Left lung (tissue), 10 donors: ENCODE results near the gene TRPM1. TPM values are rescaled to one million over a fixed set of nuclear protein-coding genes. Genes with fewer than 3 reads are reported as not detected.

Experiments used
- ATAC-seq: fragments of 200-7000 bp; cut with Tn5 transposase; one replicate; pipeline ENCODE4 v1.9.1; 2020; ENCODE audit warnings: moderate library complexity
- DNase-seq, 4 donors: peaks; one replicate each; pipeline ENCODE4 v3.0.0-alpha.2; 2013 to 2020
- H3K27ac ChIP-seq, 2 donors: fragments of 200-600 bp; sonication (generic) in 1 of 2; one replicate each; pipeline versions ENCODE4 v1.5.0 to v1.8.0; 2020 to 2021
- H3K27me3 ChIP-seq, 2 donors: fragments of 200-600 bp; sonication (generic) in 1 of 2; one replicate each; pipeline versions ENCODE4 v1.5.0 to v1.8.0; 2020 to 2021
- H3K36me3 ChIP-seq, 2 donors: fragments of 200-600 bp; sonication (generic) in 1 of 2; one replicate each; pipeline versions ENCODE4 v1.5.0 to v1.8.0; 2020 to 2021
- H3K4me1 ChIP-seq, 2 donors: fragments of 200-600 bp; one replicate each; pipeline ENCODE4 v1.8.0; 2021
- H3K4me3 ChIP-seq, 2 donors: fragments of 200-600 bp; sonication (generic) in 1 of 2; one replicate each; pipeline versions ENCODE4 v1.5.0 to v1.8.0; 2020 to 2021; ENCODE audit warnings: mild to moderate bottlenecking in 1 of 2
- H3K9me3 ChIP-seq, 2 donors: fragments of 200-600 bp; sonication (generic) in 1 of 2; one replicate each; pipeline versions ENCODE4 v1.5.0 to v1.8.0; 2020 to 2021
- intact Hi-C, 2 donors: fragments of 100-400 bp; cut with DNase I; formaldehyde crosslinking; loops; one replicate each; pipeline versions ENCODE4 v1.11.2 to v1.14.2; 2022
- polyA plus RNA-seq, 6 donors: library from polyadenylated mRNA; unstranded; fragments of 120-200 nt; gene quantifications; one replicate each; pipeline ENCODE4 v1.2.1, GENCODE V29; 2013; ENCODE audit not compliant: insufficient read length in 6 of 6
- total RNA-seq, 2 donors: library from RNA; stranded (reverse); fragmentation: NEBNext Ultra II Directional; extraction: Animal tissue kit (Norgen Biotek cat#: 25700); gene quantifications; one replicate each; pipeline ENCODE4 v1.2.1, GENCODE V29; 2021
- TF ChIP-seq, protein P1 (sequence below), 2 donors: fragments of 200-600 bp; sonication (generic) in 1 of 2; IDR thresholded peaks; one replicate each; pipeline versions ENCODE4 v1.5.0 to v1.8.0; 2021; ENCODE audit warnings: antibody characterized with exemption in 2 of 2
- donor health status: DM: no; HTN: yes; CAD: no.
- donor health status: DM: no; HTN: no; CAD: no.

TRPM1 gene
- total and polyA plus RNA-seq, 8 donors, result 0.03 to 0.04 TPM; not detected in 6

DNA sequence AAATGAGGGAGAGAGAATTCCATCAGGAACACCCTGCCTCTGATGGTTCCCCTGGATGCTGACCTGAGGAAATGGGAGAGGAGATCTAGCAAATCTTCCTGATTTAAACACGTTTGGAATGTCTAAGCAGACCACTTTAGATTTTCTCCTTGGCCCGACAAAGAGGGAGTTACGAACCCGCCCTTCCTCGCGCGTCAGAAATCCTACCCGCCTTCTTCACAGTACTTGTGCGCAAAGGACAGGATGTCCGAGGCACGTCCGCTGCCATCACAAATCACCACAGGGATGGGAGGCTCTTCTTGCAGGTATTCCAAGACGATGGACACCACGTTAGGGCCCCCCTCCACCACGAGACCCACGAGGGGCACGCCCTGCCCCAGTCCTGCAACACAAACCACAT is 38.6 kb downstream of the TRPM1 start:
- no peak overlapping the region for H3K4me3 ChIP-seq
- no peak overlapping the region for H3K27ac ChIP-seq
- intact Hi-C loops, result no loop called here
- TF ChIP-seq, protein P1, sequence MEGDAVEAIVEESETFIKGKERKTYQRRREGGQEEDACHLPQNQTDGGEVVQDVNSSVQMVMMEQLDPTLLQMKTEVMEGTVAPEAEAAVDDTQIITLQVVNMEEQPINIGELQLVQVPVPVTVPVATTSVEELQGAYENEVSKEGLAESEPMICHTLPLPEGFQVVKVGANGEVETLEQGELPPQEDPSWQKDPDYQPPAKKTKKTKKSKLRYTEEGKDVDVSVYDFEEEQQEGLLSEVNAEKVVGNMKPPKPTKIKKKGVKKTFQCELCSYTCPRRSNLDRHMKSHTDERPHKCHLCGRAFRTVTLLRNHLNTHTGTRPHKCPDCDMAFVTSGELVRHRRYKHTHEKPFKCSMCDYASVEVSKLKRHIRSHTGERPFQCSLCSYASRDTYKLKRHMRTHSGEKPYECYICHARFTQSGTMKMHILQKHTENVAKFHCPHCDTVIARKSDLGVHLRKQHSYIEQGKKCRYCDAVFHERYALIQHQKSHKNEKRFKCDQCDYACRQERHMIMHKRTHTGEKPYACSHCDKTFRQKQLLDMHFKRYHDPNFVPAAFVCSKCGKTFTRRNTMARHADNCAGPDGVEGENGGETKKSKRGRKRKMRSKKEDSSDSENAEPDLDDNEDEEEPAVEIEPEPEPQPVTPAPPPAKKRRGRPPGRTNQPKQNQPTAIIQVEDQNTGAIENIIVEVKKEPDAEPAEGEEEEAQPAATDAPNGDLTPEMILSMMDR (IDR thresholded peaks at IDR 0.05), result no peak
- H3K9me3 ChIP-seq, result no peaks in the 10 kb centered on the region
- DNase-seq, result no peak
- H3K4me1 ChIP-seq, result no peaks in the 10 kb centered on the region
- no peak for ATAC-seq
- no peaks in the 10 kb centered on the region for H3K27me3 ChIP-seq
- no peaks in the 10 kb centered on the region for H3K36me3 ChIP-seq

DNA sequence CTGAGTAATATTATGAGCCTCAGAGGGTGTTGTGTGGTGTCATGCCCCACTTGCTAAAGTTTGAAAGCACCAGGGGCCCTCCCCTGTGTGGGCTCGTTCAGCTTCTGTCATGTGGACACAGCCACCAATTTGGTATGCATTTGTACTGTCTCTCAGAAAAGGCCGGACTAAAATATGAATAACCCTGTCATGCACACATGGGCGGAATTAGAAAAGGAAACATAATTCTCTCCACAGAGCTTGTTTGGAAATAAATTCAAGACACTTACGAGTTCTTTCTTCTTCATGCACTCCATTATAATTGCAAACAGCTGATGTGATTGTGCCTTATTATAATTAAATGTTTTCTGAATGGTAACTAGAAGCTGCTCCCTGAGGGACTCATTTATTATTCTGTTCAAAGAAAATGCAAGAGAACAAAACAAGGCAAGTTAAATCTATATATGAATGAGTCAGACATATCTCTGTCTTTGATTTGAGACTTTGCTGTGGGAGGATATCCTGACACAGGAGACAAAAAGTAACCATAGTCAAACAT is 39.1 kb downstream of the TRPM1 start:
- Histone ChIP-seq H3K9me3 (no peaks in the 10 kb centered on the region), H3K4me1 (no peaks in the 10 kb centered on the region), H3K4me3 (no peak overlapping the region), H3K27me3 (no peaks in the 10 kb centered on the region), H3K36me3 (no peaks in the 10 kb centered on the region), H3K27ac (no peak overlapping the region)
- DNase-seq (no peak), ATAC-seq (no peak)
- intact Hi-C loops, result no loop called here
- TF ChIP-seq, protein P1 (IDR thresholded peaks at IDR 0.05), result no peak

DNA sequence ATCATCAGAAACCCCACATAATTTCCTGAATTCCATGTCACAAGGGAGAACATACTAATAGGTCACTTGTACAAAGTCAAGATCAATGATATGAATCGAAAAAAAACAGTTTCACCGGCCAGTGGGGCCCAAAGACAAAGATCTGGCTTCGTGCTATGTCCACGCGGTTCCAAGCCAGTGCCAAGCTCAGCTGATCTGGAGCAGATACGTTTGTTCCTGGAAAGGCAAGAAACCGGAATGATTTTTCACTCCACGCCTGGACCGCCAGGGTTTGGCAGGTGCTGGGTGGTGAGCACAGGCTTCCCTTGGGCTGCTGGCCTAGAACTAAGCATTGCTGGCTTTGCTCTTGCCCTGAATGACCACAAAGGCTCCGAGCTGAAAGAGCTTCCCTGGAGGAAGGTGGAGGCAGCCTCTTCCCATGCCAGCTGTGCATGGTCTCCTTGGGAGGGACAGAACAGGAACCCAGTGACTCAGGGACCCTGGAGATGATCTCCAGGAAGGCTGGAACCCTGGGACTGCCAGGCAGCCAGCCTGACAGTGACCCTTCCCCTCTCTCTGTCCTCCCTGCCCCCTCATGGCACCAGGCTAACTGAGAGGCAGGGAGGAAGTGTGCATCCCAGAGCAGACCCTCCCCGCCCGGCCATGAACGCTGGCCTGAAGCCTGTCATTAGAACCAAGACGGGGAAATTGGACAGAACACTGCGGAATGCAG is 40.9 kb downstream of the TRPM1 start:
- TF ChIP-seq, protein P1 (IDR thresholded peaks at IDR 0.05), result no peak
- no peak for ATAC-seq
- intact Hi-C loops, result no loop called here

DNA sequence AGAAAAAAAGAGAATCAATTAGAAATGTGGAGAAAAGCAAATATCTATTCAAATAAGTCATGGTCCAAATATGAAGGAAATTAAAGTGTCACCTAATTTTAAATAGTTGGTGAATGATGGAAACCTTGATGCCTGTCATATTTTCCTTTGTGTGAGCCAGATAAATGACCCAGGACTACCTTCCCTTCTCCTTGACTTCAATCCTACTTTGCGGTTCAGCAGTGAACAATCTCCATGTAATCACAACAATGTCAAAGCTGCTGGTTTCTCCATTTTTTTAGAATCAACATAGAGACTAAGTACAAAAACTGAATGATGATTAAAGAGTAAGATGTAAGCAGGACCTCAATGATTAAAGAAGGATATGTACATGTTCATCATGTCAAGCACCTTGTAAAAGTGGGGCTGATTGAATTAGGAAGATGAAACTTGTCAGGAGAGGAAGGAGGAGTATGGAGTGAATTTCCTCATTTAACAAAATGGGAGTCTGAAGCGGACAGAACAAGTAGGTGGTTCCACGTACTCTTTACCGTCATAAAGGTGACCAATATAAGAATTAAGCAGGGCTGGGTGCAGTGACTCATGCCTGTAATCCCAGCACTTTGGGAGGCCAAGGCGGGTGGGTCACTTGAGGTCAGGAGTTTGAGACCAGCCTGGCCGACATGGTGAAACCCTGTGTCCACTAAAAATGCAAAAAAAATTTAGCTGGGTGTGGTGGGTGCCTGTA is 43.1 kb downstream of the TRPM1 start:
- Histone ChIP-seq H3K27ac (no peak overlapping the region), H3K4me3 (no peak overlapping the region), H3K4me1 (no peaks in the 10 kb centered on the region), H3K9me3 (peaks cover 0 to 4% of the 10 kb centered on the region in 2 donors), H3K36me3 (no peaks in the 10 kb centered on the region), H3K27me3 (no peaks in the 10 kb centered on the region)
- no peak for ATAC-seq
- TF ChIP-seq, protein P1 (IDR thresholded peaks at IDR 0.05), result no peak
- intact Hi-C loops, result no loop called here
- DNase-seq, result no peak

More for the DNA sequence above, 40.9 kb downstream of the TRPM1 start:
- Histone ChIP-seq H3K4me1 (no peaks in the 10 kb centered on the region), H3K27ac (no peak overlapping the region), H3K27me3 (no peaks in the 10 kb centered on the region), H3K4me3 (no peak overlapping the region), H3K36me3 (no peaks in the 10 kb centered on the region), H3K9me3 (peaks cover 0 to 4% of the 10 kb centered on the region in 2 donors)
- no peak for DNase-seq

DNA sequence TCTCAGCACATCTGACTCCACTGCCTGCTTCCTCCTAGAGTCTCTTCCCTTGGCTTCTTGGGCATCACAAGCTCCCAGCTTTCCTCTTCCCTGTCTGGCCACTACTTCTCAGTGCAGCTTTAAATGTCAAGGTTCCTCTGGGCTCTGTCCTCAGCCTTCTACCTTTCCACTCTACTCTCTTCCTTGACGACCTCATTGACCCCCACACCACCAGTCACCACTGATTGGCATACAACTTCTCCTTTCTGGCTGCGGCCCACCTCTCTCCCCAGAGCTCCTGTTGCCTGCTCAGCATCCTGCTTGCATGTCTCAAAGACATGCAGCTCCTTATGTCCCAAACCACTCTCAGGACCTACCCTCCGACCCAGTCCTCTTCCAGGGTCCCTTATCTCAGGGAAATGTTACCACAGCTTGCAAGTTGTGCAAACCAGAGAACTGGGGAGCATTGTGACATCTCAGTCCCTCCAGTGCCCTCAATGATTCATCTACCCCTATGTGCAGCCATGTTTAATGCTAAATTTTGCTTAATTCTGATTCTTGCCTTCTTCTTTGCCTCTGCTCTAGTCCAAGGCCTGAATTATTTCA is 49.9 kb downstream of the TRPM1 start:
- ATAC-seq, result no peak
- H3K36me3 ChIP-seq, result no peaks in the 10 kb centered on the region
- H3K9me3 ChIP-seq, result no peaks in the 10 kb centered on the region
- H3K4me1 ChIP-seq, result peaks cover 0 to 23% of the 10 kb centered on the region in 2 donors
- intact Hi-C loops, result no loop called here
- no peak for DNase-seq
- TF ChIP-seq, protein P1 (IDR thresholded peaks at IDR 0.05), result no peak
- no peak overlapping the region for H3K27ac ChIP-seq
- no peaks in the 10 kb centered on the region for H3K27me3 ChIP-seq
- H3K4me3 ChIP-seq, result no peak overlapping the region
